C4-2B (cell line): ENCODE data around the gene CYP2B6.

Source experiments
- CTCF ChIP-seq: fragments of 450-650 bp; conservative IDR thresholded peaks from 2 replicates; pipeline ENCODE4 v1.5.1; 2017; ENCODE audit warnings: mild to moderate bottlenecking
- ZFX ChIP-seq: fragments of 450-650 bp; IDR thresholded peaks from 2 replicates; pipeline ENCODE4 v1.6.1; 2017

GRCh38 chr19:41013359-41013758 is 22.3 kb downstream of the CYP2B6 start:
- TF ChIP-seq CTCF, result no peak
- no peak for TF ChIP-seq ZFX
